IgD-negative memory B cell (primary cell): ENCODE measurements around the gene CALML3. TPM values are rescaled to one million over a fixed set of nuclear protein-coding genes. Genes with fewer than 3 reads are reported as not detected.

ENCODE experiments used
- H3K27ac Mint-ChIP-seq, 3 donors: one replicate each; pipeline ENCODE4 v1.8.0; 2020 to 2022; ENCODE audit warnings: mild to moderate bottlenecking in 3 of 3, mixed read lengths in 3 of 3, moderate library complexity in 1 of 3
- H3K27me3 Mint-ChIP-seq: one replicate; pipeline ENCODE4 v1.8.0; 2021; ENCODE audit warnings: mixed read lengths
- H3K36me3 Mint-ChIP-seq: one replicate; pipeline ENCODE4 v1.8.0; 2020; ENCODE audit warnings: mild to moderate bottlenecking, mixed read lengths
- H3K4me1 Mint-ChIP-seq, 3 donors: one replicate each; pipeline ENCODE4 v1.8.0; 2020 to 2022; ENCODE audit warnings: mixed read lengths in 3 of 3, mild to moderate bottlenecking in 1 of 3
- H3K4me3 Mint-ChIP-seq, 4 donors: one replicate each; pipeline ENCODE4 v1.8.0; 2020 to 2022; ENCODE audit warnings: mild to moderate bottlenecking in 4 of 4, mixed read lengths in 4 of 4, moderate library complexity in 3 of 4
- H3K9me3 Mint-ChIP-seq, 3 donors: one replicate each; pipeline ENCODE4 v1.8.0; 2020 to 2021; ENCODE audit warnings: mixed read lengths in 3 of 3, mild to moderate bottlenecking in 1 of 3
- polyA plus RNA-seq: library from polyadenylated mRNA; unstranded; fragments of 300-500 nt; fragmentation: Illumina TruSeq; gene quantifications from one replicate; pipeline ENCODE4 v1.2.3, GENCODE V29; 2021

The CALML3 gene
- polyA plus RNA-seq, 1 donor from 2014 or later = not detected

GRCh38 chr10:5564537-5565204, 39.9 kb downstream of the CALML3 start:
- peak overlapping the region in 3 of 4 donors; percentile 56 to 80 (median 58) for H3K4me3 Mint-ChIP-seq
- H3K27ac Mint-ChIP-seq = peak overlapping the region in 1 of 3 donors; percentile 46
- H3K4me1 Mint-ChIP-seq = peaks cover 0 to 2% (median 2%) of the 10 kb centered on the region in 3 donors
- H3K9me3 Mint-ChIP-seq = no peaks in the 10 kb centered on the region
- peaks cover 17% of the 10 kb centered on the region for H3K27me3 Mint-ChIP-seq
- peaks cover 1% of the 10 kb centered on the region for H3K36me3 Mint-ChIP-seq

DNA sequence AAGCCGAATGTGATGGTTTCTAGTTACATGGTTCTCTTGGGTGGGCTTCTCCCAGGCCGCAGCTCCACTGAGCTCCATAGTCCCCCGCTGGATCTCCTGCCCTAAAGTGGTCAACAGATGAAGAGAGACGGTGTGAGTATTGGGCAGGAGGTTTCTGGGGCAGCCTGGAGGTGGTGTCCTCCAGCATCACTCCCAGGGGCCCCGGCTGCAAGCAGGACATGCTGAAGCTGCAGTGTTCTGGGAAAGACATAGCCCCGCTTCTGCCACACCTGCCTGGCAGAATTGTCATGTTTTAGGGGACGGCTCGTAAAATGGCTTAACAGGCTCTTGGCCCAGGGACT, 40.4 kb downstream of the CALML3 start:
- H3K27me3 Mint-ChIP-seq = peaks cover 17% of the 10 kb centered on the region
- H3K4me3 Mint-ChIP-seq = no peak overlapping the region
- H3K4me1 Mint-ChIP-seq = peaks cover 0 to 2% (median 2%) of the 10 kb centered on the region in 3 donors
- no peaks in the 10 kb centered on the region for H3K9me3 Mint-ChIP-seq
- peaks cover 1% of the 10 kb centered on the region for H3K36me3 Mint-ChIP-seq
- H3K27ac Mint-ChIP-seq = no peak overlapping the region

- Mint-ChIP-seq H3K36me3 (peaks cover 1% of the 10 kb centered on the region), H3K4me3 (peak overlapping the region in 1 of 4 donors; percentile 42), H3K27ac (no peak overlapping the region), H3K27me3 (peaks cover 14% of the 10 kb centered on the region), H3K4me1 (peaks cover 0 to 2% (median 2%) of the 10 kb centered on the region in 3 donors), H3K9me3 (no peaks in the 10 kb centered on the region)
Measured at GRCh38 chr10:5565671-5566581, 41.2 kb downstream of the CALML3 start.

DNA sequence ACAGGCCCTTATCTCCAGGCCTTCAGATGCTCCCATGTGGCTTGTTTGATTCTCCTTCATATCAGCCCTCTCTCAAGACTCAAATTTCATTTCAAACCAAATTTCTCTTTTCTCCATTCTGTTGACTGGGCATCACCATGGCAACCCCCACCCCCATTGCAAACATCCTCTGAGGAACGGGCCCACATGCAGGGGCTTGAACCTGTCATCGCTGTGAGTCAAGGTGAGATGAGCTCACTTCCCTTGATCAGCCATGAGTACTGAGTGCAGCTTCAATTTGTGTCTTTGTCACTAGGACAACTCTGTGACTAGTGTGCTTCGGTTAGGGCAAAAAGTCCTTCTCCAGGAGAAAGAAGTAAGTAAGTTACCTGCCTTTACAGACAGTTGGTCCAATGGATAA, 41.9 kb downstream of the CALML3 start:
- Mint-ChIP-seq H3K36me3 (peaks cover 1% of the 10 kb centered on the region), H3K9me3 (no peaks in the 10 kb centered on the region), H3K4me1 (peaks cover 0 to 2% (median 2%) of the 10 kb centered on the region in 3 donors), H3K27me3 (peaks cover 13% of the 10 kb centered on the region), H3K27ac (no peak overlapping the region), H3K4me3 (no peak overlapping the region)

DNA sequence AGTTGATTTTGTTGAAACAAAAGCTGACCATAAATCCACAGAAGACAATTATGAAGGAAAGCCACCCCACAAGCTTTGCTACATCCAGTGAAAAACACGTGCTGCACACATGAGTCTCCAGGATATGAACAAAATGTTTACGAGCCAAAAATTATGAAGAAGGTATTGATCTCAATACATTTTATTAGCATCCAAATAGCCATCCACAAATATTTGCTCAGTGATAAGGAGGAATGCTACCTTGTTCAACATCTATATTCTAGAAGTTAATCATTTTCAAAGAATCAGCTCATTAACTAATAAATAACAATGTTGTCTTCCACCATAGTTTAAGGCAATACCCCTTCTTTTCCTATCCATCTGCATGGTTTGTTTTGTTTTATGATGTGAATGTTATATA, 42.7 kb downstream of the CALML3 start:
- H3K27me3 Mint-ChIP-seq = peaks cover 12% of the 10 kb centered on the region
- no peak overlapping the region for H3K27ac Mint-ChIP-seq
- no peaks in the 10 kb centered on the region for H3K9me3 Mint-ChIP-seq
- peaks cover 1% of the 10 kb centered on the region for H3K36me3 Mint-ChIP-seq
- no peak overlapping the region for H3K4me3 Mint-ChIP-seq
- peaks cover 0 to 2% (median 2%) of the 10 kb centered on the region in 3 donors for H3K4me1 Mint-ChIP-seq

GRCh38 chr10:5568984-5569383, 44.2 kb downstream of the CALML3 start:
- peaks cover 1% of the 10 kb centered on the region for H3K36me3 Mint-ChIP-seq
- H3K4me1 Mint-ChIP-seq = peaks cover 0 to 2% (median 2%) of the 10 kb centered on the region in 3 donors
- no peak overlapping the region for H3K27ac Mint-ChIP-seq
- H3K27me3 Mint-ChIP-seq = peaks cover 8% of the 10 kb centered on the region
- H3K4me3 Mint-ChIP-seq = no peak overlapping the region
- H3K9me3 Mint-ChIP-seq = no peaks in the 10 kb centered on the region

DNA sequence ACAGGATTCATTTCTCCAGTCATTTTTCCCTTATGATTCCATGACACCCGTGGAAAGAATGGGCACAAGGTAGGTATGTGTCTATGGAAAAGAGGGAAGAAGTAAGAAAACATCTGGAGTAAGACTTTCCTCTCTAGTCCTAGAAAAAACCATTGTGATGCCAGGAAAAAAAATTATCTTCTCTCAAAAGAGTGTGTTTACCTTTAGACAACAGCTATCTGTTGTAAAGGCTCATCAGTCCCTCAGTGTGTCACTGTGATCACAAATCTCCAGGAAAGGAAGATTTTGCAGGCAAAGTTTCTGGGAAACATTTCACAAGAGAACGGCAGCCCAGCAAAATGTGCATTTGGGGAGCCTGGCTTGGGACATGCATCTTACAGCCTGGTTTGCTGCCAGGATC, 44.8 kb downstream of the CALML3 start:
- peaks cover 1% of the 10 kb centered on the region for H3K36me3 Mint-ChIP-seq
- H3K9me3 Mint-ChIP-seq = no peaks in the 10 kb centered on the region
- no peak overlapping the region for H3K27ac Mint-ChIP-seq
- H3K4me3 Mint-ChIP-seq = no peak overlapping the region
- H3K4me1 Mint-ChIP-seq = peaks cover 0 to 2% (median under 1%) of the 10 kb centered on the region in 3 donors
- H3K27me3 Mint-ChIP-seq = peaks cover 8% of the 10 kb centered on the region

- Mint-ChIP-seq H3K27ac (no peak overlapping the region), H3K4me3 (no peak overlapping the region), H3K27me3 (peaks cover 5% of the 10 kb centered on the region), H3K9me3 (no peaks in the 10 kb centered on the region), H3K4me1 (peaks cover 0 to 4% (median 0%) of the 10 kb centered on the region in 3 donors), H3K36me3 (peaks cover 1% of the 10 kb centered on the region)
Measured at GRCh38 chr10:5570007-5570655, 45.4 kb downstream of the CALML3 start.

- Mint-ChIP-seq H3K36me3 (peaks cover 1% of the 10 kb centered on the region), H3K9me3 (no peaks in the 10 kb centered on the region), H3K27ac (no peak overlapping the region)
Measured at GRCh38 chr10:5570979-5571810, 46.4 kb downstream of the CALML3 start.

GRCh38 chr10:5571826-5572225, 47.1 kb downstream of the CALML3 start:
- H3K9me3 Mint-ChIP-seq = no peaks in the 10 kb centered on the region
- peaks cover 0 to 7% (median 0%) of the 10 kb centered on the region in 3 donors for H3K4me1 Mint-ChIP-seq
- H3K4me3 Mint-ChIP-seq = no peak overlapping the region
- H3K27ac Mint-ChIP-seq = no peak overlapping the region
- H3K36me3 Mint-ChIP-seq = peaks cover 1% of the 10 kb centered on the region
- peaks cover 5% of the 10 kb centered on the region for H3K27me3 Mint-ChIP-seq

More at GRCh38 chr10:5570979-5571810, 46.4 kb downstream of the CALML3 start:
- H3K4me1 Mint-ChIP-seq = peaks cover 0 to 6% (median 0%) of the 10 kb centered on the region in 3 donors
- peaks cover 5% of the 10 kb centered on the region for H3K27me3 Mint-ChIP-seq
- H3K4me3 Mint-ChIP-seq = no peak overlapping the region

DNA sequence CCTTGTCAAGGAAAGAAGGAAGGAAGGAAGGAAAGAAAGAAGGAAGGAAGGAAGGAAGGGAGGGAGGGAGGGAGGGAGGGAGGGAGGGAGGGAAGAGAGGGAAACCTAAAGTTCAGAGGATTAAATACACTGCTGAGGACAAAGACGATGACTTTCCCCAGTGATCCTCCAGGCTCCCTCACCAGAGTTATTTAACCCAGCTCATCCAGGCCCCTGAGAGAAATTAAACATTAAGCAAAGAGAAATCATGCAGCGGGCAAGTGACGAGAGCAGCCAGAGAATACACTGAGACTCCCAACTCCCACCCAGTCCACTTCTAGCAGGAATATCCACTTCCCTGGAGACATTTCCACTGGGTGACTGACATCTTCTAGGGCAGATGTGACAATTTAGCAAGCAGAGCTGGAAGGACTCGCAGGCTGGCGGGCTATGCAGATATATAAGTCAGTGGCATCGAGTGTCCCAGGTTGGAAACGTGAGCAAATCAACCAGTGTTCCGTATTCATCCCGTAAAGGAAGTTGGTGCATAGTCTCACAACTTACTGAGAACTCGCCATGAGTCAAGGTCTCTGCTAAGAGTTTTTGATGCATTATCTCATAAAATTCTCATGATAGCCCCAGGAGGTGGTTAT, 48.7 kb downstream of the CALML3 start:
- no peaks in the 10 kb centered on the region for H3K9me3 Mint-ChIP-seq
- no peak overlapping the region for H3K27ac Mint-ChIP-seq
- peaks cover 1% of the 10 kb centered on the region for H3K36me3 Mint-ChIP-seq
- peaks cover 5% of the 10 kb centered on the region for H3K27me3 Mint-ChIP-seq
- no peak overlapping the region for H3K4me3 Mint-ChIP-seq
- peaks cover 0 to 7% (median 0%) of the 10 kb centered on the region in 3 donors for H3K4me1 Mint-ChIP-seq

- Mint-ChIP-seq H3K36me3 (no peaks in the 10 kb centered on the region), H3K4me1 (peaks cover 0 to 6% (median 0%) of the 10 kb centered on the region in 3 donors), H3K27ac (no peak overlapping the region), H3K4me3 (no peak overlapping the region), H3K27me3 (peaks cover 5% of the 10 kb centered on the region), H3K9me3 (no peaks in the 10 kb centered on the region)
Measured at GRCh38 chr10:5573968-5574641, 49.3 kb downstream of the CALML3 start.

DNA sequence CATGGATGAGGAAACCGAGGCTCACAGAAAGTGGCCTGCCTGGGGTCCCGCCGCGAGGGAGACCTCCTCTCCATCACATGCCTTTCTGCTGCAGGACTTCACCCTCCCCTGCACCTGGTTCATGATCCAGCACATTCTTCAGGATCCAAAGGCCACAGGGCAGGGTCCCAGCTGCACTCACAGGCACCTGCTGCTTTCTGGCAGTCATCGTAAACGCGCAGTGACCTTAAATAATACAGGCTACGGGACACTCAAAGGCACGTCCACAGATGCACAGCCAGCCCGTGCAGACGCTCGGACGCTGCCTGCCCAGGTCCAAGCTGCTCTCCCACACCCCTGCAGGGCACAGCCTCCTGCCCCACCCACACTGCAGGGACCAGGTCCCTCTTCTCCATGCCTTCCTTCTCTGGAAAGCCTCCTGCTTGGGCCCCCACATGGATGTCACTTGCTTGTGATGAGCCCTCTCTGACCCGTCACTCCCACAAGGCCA, 49.9 kb downstream of the CALML3 start:
- Mint-ChIP-seq H3K27ac (no peak overlapping the region), H3K4me3 (no peak overlapping the region)

More for the DNA sequence above, 49.9 kb downstream of the CALML3 start:
- peaks cover 5% of the 10 kb centered on the region for H3K27me3 Mint-ChIP-seq
- peaks cover 0 to 5% (median 0%) of the 10 kb centered on the region in 3 donors for H3K4me1 Mint-ChIP-seq
- H3K9me3 Mint-ChIP-seq = no peaks in the 10 kb centered on the region
- H3K36me3 Mint-ChIP-seq = no peaks in the 10 kb centered on the region
